H9 (cell line): ENCODE results near the gene HDC. TPM values are rescaled to one million over a fixed set of nuclear protein-coding genes. Genes with fewer than 3 reads are reported as not detected.

Source experiments
- DNase-seq: peaks from one replicate; pipeline ENCODE4 v3.0.0-alpha.2; 2017
- H2AFZ ChIP-seq: one replicate; pipeline ENCODE4 v1.6.1; 2013; ENCODE audit warnings: mild to moderate bottlenecking, low read length, control low read depth, moderate library complexity
- H2AK5ac ChIP-seq: 2 replicates; pipeline ENCODE4 v1.6.1; 2013; ENCODE audit warnings: low read length, control low read depth, mixed read lengths; ENCODE audit not compliant: insufficient read length
- H2BK120ac ChIP-seq: one replicate; pipeline ENCODE4 v1.6.1; 2013; ENCODE audit warnings: low read depth, mild to moderate bottlenecking, low read length, control low read depth, inconsistent platforms; ENCODE audit not compliant: poor library complexity, severe bottlenecking
- H2BK12ac ChIP-seq: 2 replicates; pipeline ENCODE4 v1.6.1; 2013; ENCODE audit warnings: low read length, control low read depth, mixed read lengths, low read depth; ENCODE audit not compliant: insufficient read length
- H2BK15ac ChIP-seq: 2 replicates; pipeline ENCODE4 v1.6.1; 2013; ENCODE audit warnings: low read depth, low read length, control low read depth
- H2BK20ac ChIP-seq: one replicate; pipeline ENCODE4 v1.6.1; 2013; ENCODE audit warnings: low read depth, mild to moderate bottlenecking, low read length, control low read depth, inconsistent platforms; ENCODE audit not compliant: poor library complexity, severe bottlenecking
- H2BK5ac ChIP-seq: 2 replicates; pipeline ENCODE4 v1.6.1; 2013; ENCODE audit warnings: low read length, control low read depth, mixed read lengths; ENCODE audit not compliant: insufficient read length
- H3K14ac ChIP-seq: 2 replicates; pipeline ENCODE4 v1.6.1; 2013; ENCODE audit warnings: low read length, control low read depth; ENCODE audit not compliant: insufficient read depth
- H3K18ac ChIP-seq: 2 replicates; pipeline ENCODE4 v1.6.1; 2013; ENCODE audit warnings: low read depth, mild to moderate bottlenecking, mixed read lengths, low read length, control low read depth; ENCODE audit not compliant: insufficient read length
- H3K23ac ChIP-seq: 2 replicates; pipeline ENCODE4 v1.6.1; 2013; ENCODE audit warnings: low read length, control low read depth, mixed read lengths, low read depth; ENCODE audit not compliant: insufficient read length
- H3K23me2 ChIP-seq: 2 replicates; pipeline ENCODE4 v1.6.1; 2013; ENCODE audit warnings: low read depth, mild to moderate bottlenecking, mixed read lengths, low read length, control low read depth; ENCODE audit not compliant: insufficient read length, poor library complexity, severe bottlenecking
- H3K27ac ChIP-seq: 2 replicates; pipeline ENCODE4 v1.5.1; 2013; ENCODE audit warnings: low read length, control low read depth, mixed read lengths, low read depth; ENCODE audit not compliant: insufficient read length
- H3K27me3 ChIP-seq: 2 replicates; pipeline ENCODE4 v1.6.1; 2013; ENCODE audit warnings: low read length, control low read depth, inconsistent platforms; ENCODE audit not compliant: insufficient read depth
- H3K4ac ChIP-seq: 2 replicates; pipeline ENCODE4 v1.6.1; 2013; ENCODE audit warnings: low read depth, mild to moderate bottlenecking, control low read depth, inconsistent platforms, low read length, moderate library complexity
- H3K4me1 ChIP-seq: 2 replicates; pipeline ENCODE4 v1.6.1; 2013; ENCODE audit warnings: low read length, control low read depth, inconsistent platforms; ENCODE audit not compliant: insufficient read depth
- H3K4me2 ChIP-seq: 2 replicates; pipeline ENCODE4 v1.6.1; 2013; ENCODE audit warnings: low read length, control low read depth, mixed read lengths; ENCODE audit not compliant: insufficient read length, insufficient read depth
- H3K56ac ChIP-seq: 2 replicates; pipeline ENCODE4 v1.6.1; 2013; ENCODE audit warnings: low read depth, mild to moderate bottlenecking, mixed read lengths, low read length, control low read depth; ENCODE audit not compliant: insufficient read length
- H3K79me1 ChIP-seq: 2 replicates; pipeline ENCODE4 v1.6.1; 2013; ENCODE audit warnings: low read depth, mild to moderate bottlenecking, moderate library complexity, low read length, control low read depth, inconsistent platforms; ENCODE audit not compliant: insufficient read depth, poor library complexity, severe bottlenecking
- H3K79me2 ChIP-seq: 2 replicates; pipeline ENCODE4 v1.6.1; 2013; ENCODE audit warnings: low read length, control low read depth, inconsistent platforms; ENCODE audit not compliant: insufficient read depth
- H3K9ac ChIP-seq: 2 replicates; pipeline ENCODE4 v1.6.1; 2013; ENCODE audit warnings: low read length, control low read depth, mixed read lengths; ENCODE audit not compliant: insufficient read length; ENCODE audit errors: extremely low read depth
- H3K9me3 ChIP-seq: one replicate; pipeline ENCODE4 v1.6.1; 2013; ENCODE audit warnings: low read depth, low read length, inconsistent platforms; ENCODE audit not compliant: control insufficient read depth
- H3T11ph ChIP-seq: one replicate; pipeline ENCODE4 v1.6.1; 2013; ENCODE audit warnings: mild to moderate bottlenecking, low read length, control low read depth, inconsistent platforms
- H4K20me1 ChIP-seq: one replicate; pipeline ENCODE4 v1.6.1; 2013; ENCODE audit not compliant: control insufficient read depth, insufficient read length, insufficient read depth
- H4K5ac ChIP-seq: 2 replicates; pipeline ENCODE4 v1.6.1; 2013; ENCODE audit warnings: low read depth, mild to moderate bottlenecking, mixed read lengths, low read length, control low read depth; ENCODE audit not compliant: insufficient read length
- H4K8ac ChIP-seq: replicated peaks from 2 replicates; pipeline ENCODE4 v1.6.1; 2013; ENCODE audit warnings: low read length, control low read depth, mixed read lengths, low read depth; ENCODE audit not compliant: insufficient read length
- H4K91ac ChIP-seq: 2 replicates; pipeline ENCODE4 v1.6.1; 2013; ENCODE audit warnings: low read depth, mild to moderate bottlenecking, moderate library complexity, mixed read lengths, low read length, control low read depth; ENCODE audit not compliant: insufficient read length
- H3K27ac Mint-ChIP-seq, 3 experiments: 2 replicates in 2 of 3; 3 replicates in 1 of 3; pipeline ENCODE4 v1.8.0; 2020 to 2021; ENCODE audit warnings: mixed read lengths in 3 of 3, mild to moderate bottlenecking in 1 of 3, moderate library complexity in 1 of 3
- H3K27me3 Mint-ChIP-seq: 2 replicates; pipeline ENCODE4 v1.8.0; 2021; ENCODE audit warnings: low read depth, mild to moderate bottlenecking, moderate library complexity, mixed read lengths
- H3K36me3 Mint-ChIP-seq, 3 experiments: 2 replicates in 2 of 3; 3 replicates in 1 of 3; pipeline ENCODE4 v1.8.0; 2020 to 2021; ENCODE audit warnings: low read depth in 3 of 3, mixed read lengths in 3 of 3; ENCODE audit not compliant: insufficient read depth in 1 of 3
- H3K4me1 Mint-ChIP-seq, 2 experiments: 2 replicates each; pipeline ENCODE4 v1.8.0; 2020; ENCODE audit warnings: mixed read lengths in 2 of 2
- H3K4me3 Mint-ChIP-seq, 2 experiments: 2 replicates in 1 of 2; 3 replicates in 1 of 2; pipeline ENCODE4 v1.8.0; 2020 to 2021; ENCODE audit warnings: mild to moderate bottlenecking in 2 of 2, mixed read lengths in 2 of 2, moderate library complexity in 1 of 2
- H3K9me3 Mint-ChIP-seq, 2 experiments: 2 replicates in 1 of 2; 3 replicates in 1 of 2; pipeline ENCODE4 v1.8.0; 2020; ENCODE audit warnings: mild to moderate bottlenecking in 2 of 2, mixed read lengths in 2 of 2, moderate library complexity in 1 of 2
- CTCF ChIP-seq: fragments of 200-600 bp; sonication (generic); conservative IDR thresholded peaks from 3 replicates; pipeline ENCODE4 v1.8.0; 2021; ENCODE audit warnings: antibody characterized with exemption, mild to moderate bottlenecking
- WGBS: extraction: QIAGEN DNeasy Blood & Tissue Kit; methylation state at CpG from one replicate; pipeline ENCODE4 v1.1.7; 2013; ENCODE audit warnings: missing lambda C conversion rate, low lambda C conversion rate, mixed read lengths; ENCODE audit not compliant: insufficient read length; ENCODE audit errors: extremely low coverage; 5-methylcytosine and 5-hydroxymethylcytosine counted together
- total RNA-seq: library from RNA; stranded (reverse); gene quantifications from 2 replicates; pipeline ENCODE4 v1.2.1, GENCODE V29; 2021

The HDC gene
- total RNA-seq, 1 experiment from 2014 or later, result not detected

- no peak overlapping the region for H3K4ac ChIP-seq
- no peak for TF ChIP-seq CTCF
- H3K56ac ChIP-seq, result no peak overlapping the region
- H3K23me2 ChIP-seq, result no peaks in the 10 kb centered on the region
- H3K9ac ChIP-seq, result no peak overlapping the region
- Mint-ChIP-seq H3K4me3 (no peak overlapping the region), H3K27ac (no peak overlapping the region), H3K36me3 (peaks cover 0 to 12% (median 0%) of the 10 kb centered on the region in 3 experiments; a peak in 4 of 7 replicates), H3K27me3 (no peaks in the 10 kb centered on the region), H3K9me3 (no peaks in the 10 kb centered on the region), H3K4me1 (0 out of 4 replicates have a peak, but pooled peaks cover 0 to 3% of the 10 kb centered on the region in 2 experiments)
- H3K23ac ChIP-seq, result no peak overlapping the region
- no peaks in the 10 kb centered on the region for H3K9me3 ChIP-seq
- H3K27ac ChIP-seq, result no peak overlapping the region
- H4K8ac ChIP-seq, result no peak overlapping the region
- no peaks in the 10 kb centered on the region for H3K27me3 ChIP-seq
- no peaks in the 10 kb centered on the region for H3K79me1 ChIP-seq
- no peak overlapping the region for H4K5ac ChIP-seq
- H3K4me2 ChIP-seq, result no peak overlapping the region
- no peak overlapping the region for H4K91ac ChIP-seq
- H3K79me2 ChIP-seq, result no peaks in the 10 kb centered on the region
- H2AK5ac ChIP-seq, result no peak overlapping the region
- no peak overlapping the region for H2BK12ac ChIP-seq
- H3K18ac ChIP-seq, result no peak overlapping the region
- no peak overlapping the region for H3K14ac ChIP-seq
- no peaks in the 10 kb centered on the region for H3K4me1 ChIP-seq
- whole genome bisulfite sequencing, result no CpG with 5 or more reads among the region's 5 CpGs
- H2BK15ac ChIP-seq, result no peak overlapping the region
- H2AFZ ChIP-seq, result no peak overlapping the region
- no peak overlapping the region for H3T11ph ChIP-seq
- no peak overlapping the region for H2BK120ac ChIP-seq
- no peak overlapping the region for H2BK20ac ChIP-seq
- no peak overlapping the region for H2BK5ac ChIP-seq
- DNase-seq, result no peak
- no peaks in the 10 kb centered on the region for H4K20me1 ChIP-seq
Observed at GRCh38 chr15:50281427-50281826, 15.9 kb upstream of the HDC start.
